ENCODE measurements around the gene CBX7.

DNA sequence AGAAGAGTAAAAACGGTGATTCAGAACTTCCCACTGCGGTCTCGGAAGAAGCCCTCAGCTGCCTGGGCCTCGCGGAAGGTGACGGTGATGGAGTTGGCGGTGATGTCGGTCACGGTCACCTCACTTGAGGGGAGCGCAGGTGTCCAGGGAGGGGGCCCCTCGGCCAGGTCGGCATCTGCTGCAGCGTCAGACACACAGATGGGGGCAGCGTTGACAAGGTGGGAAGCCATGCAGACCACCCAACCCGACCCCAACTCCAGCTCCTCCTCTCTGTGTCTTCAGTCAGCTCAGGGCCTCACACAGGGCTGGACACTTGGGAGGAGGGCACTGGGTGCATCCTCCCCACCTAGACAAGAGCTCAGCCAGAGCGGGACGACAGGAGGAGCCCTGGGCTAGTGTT, 18.6 kb downstream of the CBX7 start:
- TF ChIP-seq, protein P1, sequence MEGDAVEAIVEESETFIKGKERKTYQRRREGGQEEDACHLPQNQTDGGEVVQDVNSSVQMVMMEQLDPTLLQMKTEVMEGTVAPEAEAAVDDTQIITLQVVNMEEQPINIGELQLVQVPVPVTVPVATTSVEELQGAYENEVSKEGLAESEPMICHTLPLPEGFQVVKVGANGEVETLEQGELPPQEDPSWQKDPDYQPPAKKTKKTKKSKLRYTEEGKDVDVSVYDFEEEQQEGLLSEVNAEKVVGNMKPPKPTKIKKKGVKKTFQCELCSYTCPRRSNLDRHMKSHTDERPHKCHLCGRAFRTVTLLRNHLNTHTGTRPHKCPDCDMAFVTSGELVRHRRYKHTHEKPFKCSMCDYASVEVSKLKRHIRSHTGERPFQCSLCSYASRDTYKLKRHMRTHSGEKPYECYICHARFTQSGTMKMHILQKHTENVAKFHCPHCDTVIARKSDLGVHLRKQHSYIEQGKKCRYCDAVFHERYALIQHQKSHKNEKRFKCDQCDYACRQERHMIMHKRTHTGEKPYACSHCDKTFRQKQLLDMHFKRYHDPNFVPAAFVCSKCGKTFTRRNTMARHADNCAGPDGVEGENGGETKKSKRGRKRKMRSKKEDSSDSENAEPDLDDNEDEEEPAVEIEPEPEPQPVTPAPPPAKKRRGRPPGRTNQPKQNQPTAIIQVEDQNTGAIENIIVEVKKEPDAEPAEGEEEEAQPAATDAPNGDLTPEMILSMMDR (IDR thresholded peaks at IDR 0.05) = no peak
- TF ChIP-seq POLR2A (IDR thresholded peaks at IDR 0.05) = no peak
